Stomach (tissue), 4 donors: Measurements from ENCODE around the gene CLTC.

Experiments
- CTCF ChIP-seq, 7 experiments: fragments of 450-650 bp in 4 of 7; fragments of 200-600 bp in 3 of 7; sonication (generic) in 3 of 7; IDR thresholded peaks; one replicate each; pipeline ENCODE4 v1.5.1; 2016 to 2019; ENCODE audit warnings: antibody characterized with exemption in 7 of 7, control low read depth in 2 of 7, mild to moderate bottlenecking in 1 of 7
- EP300 ChIP-seq: sonication (generic); formaldehyde crosslinking; IDR thresholded peaks from one replicate; pipeline ENCODE4 v1.6.1; 2017; ENCODE audit warnings: antibody characterized with exemption
- POLR2A ChIP-seq, 4 donors: fragments of 450-650 bp; IDR thresholded peaks; one replicate each; pipeline ENCODE4 v1.6.1; 2016; ENCODE audit warnings: antibody characterized with exemption in 4 of 4, control low read depth in 2 of 4, mild to moderate bottlenecking in 1 of 4, moderate library complexity in 1 of 4
- POLR2AphosphoS5 ChIP-seq, 3 donors: sonication (generic); formaldehyde crosslinking; IDR thresholded peaks; one replicate each; pipeline ENCODE4 v1.6.1; 2016; ENCODE audit warnings: antibody characterized with exemption in 3 of 3

- TF ChIP-seq CTCF (IDR thresholded peaks at IDR 0.05) (no peak), EP300 (no peak), POLR2A (IDR thresholded peaks at IDR 0.05) (no peak), POLR2AphosphoS5 (IDR thresholded peaks at IDR 0.05) (no peak)
These were observed 9.5 kb downstream of the CLTC start for GRCh38 chr17:59629174-59629573.
